Mesenchymal stem cell (in vitro differentiated cells and primary cell): ENCODE results near the gene ABHD17C.
A peak's percentile ranks its signal among the peaks of the same experiment; 100 is the strongest.

Experiments used
- DNase-seq: peaks from one replicate; pipeline ENCODE4 v3.0.0-alpha.2; 2013
- H2AFZ ChIP-seq: one replicate; pipeline ENCODE4 v1.6.1; 2013; ENCODE audit warnings: low read depth, mild to moderate bottlenecking, control low read depth, inconsistent platforms, low read length, moderate library complexity
- H2AK5ac ChIP-seq: 2 replicates; pipeline ENCODE4 v1.6.1; 2013; ENCODE audit warnings: low read length, moderate library complexity, mild to moderate bottlenecking, inconsistent platforms; ENCODE audit not compliant: severe bottlenecking
- H2BK120ac ChIP-seq: one replicate; pipeline ENCODE4 v1.6.1; 2013; ENCODE audit warnings: low read depth, mild to moderate bottlenecking, inconsistent platforms, low read length, moderate library complexity
- H2BK12ac ChIP-seq, 2 experiments: one replicate each; pipeline ENCODE4 v1.6.1; 2013; ENCODE audit warnings: inconsistent platforms in 2 of 2, low read length in 2 of 2, mild to moderate bottlenecking in 2 of 2, moderate library complexity in 2 of 2, control low read depth in 1 of 2
- H2BK15ac ChIP-seq: one replicate; pipeline ENCODE4 v1.6.1; 2013; ENCODE audit warnings: mild to moderate bottlenecking, low read depth, inconsistent platforms; ENCODE audit not compliant: poor library complexity, severe bottlenecking
- H2BK5ac ChIP-seq: 2 replicates; pipeline ENCODE4 v1.6.1; 2013; ENCODE audit warnings: low read depth, mild to moderate bottlenecking, low read length, control low read depth, inconsistent platforms; ENCODE audit not compliant: poor library complexity, severe bottlenecking
- H3K14ac ChIP-seq, 2 experiments: one replicate each; pipeline ENCODE4 v1.6.1; 2013; ENCODE audit warnings: inconsistent platforms in 2 of 2, low read length in 2 of 2, control low read depth in 1 of 2, mild to moderate bottlenecking in 1 of 2, moderate library complexity in 1 of 2
- H3K18ac ChIP-seq, 2 experiments: one replicate each; pipeline ENCODE4 v1.6.1; 2013; ENCODE audit warnings: inconsistent platforms in 2 of 2, low read length in 2 of 2, control low read depth in 1 of 2, low read depth in 1 of 2, mild to moderate bottlenecking in 1 of 2
- H3K23ac ChIP-seq, 2 experiments: one replicate each; pipeline ENCODE4 v1.6.1; 2013; ENCODE audit warnings: inconsistent platforms in 2 of 2, low read length in 2 of 2, mild to moderate bottlenecking in 2 of 2, moderate library complexity in 2 of 2, control low read depth in 1 of 2
- H3K27ac ChIP-seq: 2 replicates; pipeline ENCODE4 v1.5.1; 2013; ENCODE audit warnings: mild to moderate bottlenecking, moderate library complexity, low read length, control low read depth, inconsistent platforms; ENCODE audit not compliant: poor library complexity, severe bottlenecking
- H3K27me3 ChIP-seq, 2 experiments: 2 replicates each; pipeline versions ENCODE4 v1.6.1 to v1.7.0; 2013; ENCODE audit warnings: low read length in 2 of 2, mild to moderate bottlenecking in 2 of 2, moderate library complexity in 2 of 2, control low read depth in 1 of 2, inconsistent platforms in 1 of 2; ENCODE audit not compliant: control insufficient read depth in 1 of 2, insufficient read depth in 1 of 2
- H3K36me3 ChIP-seq, 2 experiments: 2 replicates each; pipeline versions ENCODE4 v1.6.1 to v1.7.0; 2013; ENCODE audit warnings: low read length in 2 of 2, control low read depth in 1 of 2, inconsistent platforms in 1 of 2, low read depth in 1 of 2, mild to moderate bottlenecking in 1 of 2; ENCODE audit not compliant: insufficient read depth in 2 of 2, control insufficient read depth in 1 of 2
- H3K4ac ChIP-seq, 2 experiments: one replicate each; pipeline ENCODE4 v1.6.1; 2013; ENCODE audit warnings: inconsistent platforms in 2 of 2, low read length in 2 of 2, mild to moderate bottlenecking in 2 of 2, moderate library complexity in 2 of 2, control low read depth in 1 of 2, low read depth in 1 of 2
- H3K4me1 ChIP-seq: 2 replicates; pipeline ENCODE4 v1.6.1; 2013; ENCODE audit warnings: low read depth, low read length, control low read depth; ENCODE audit not compliant: control insufficient read depth, insufficient read depth
- H3K4me2 ChIP-seq: 2 replicates; pipeline ENCODE4 v1.6.1; 2013; ENCODE audit warnings: low read length, mild to moderate bottlenecking, inconsistent platforms; ENCODE audit not compliant: poor library complexity, severe bottlenecking
- H3K4me3 ChIP-seq, 2 experiments: 2 replicates each; pipeline versions ENCODE4 v1.5.1 to v1.7.0; 2013; ENCODE audit warnings: low read length in 2 of 2, mild to moderate bottlenecking in 2 of 2, control low read depth in 1 of 2, low read depth in 1 of 2; ENCODE audit not compliant: insufficient read depth in 1 of 2
- H3K79me1 ChIP-seq: replicated peaks from 2 replicates; pipeline ENCODE4 v1.6.1; 2013; ENCODE audit warnings: mild to moderate bottlenecking, control low read depth, low read length, inconsistent platforms; ENCODE audit not compliant: poor library complexity, severe bottlenecking
- H3K9ac ChIP-seq: 2 replicates; pipeline ENCODE4 v1.7.0; 2013; ENCODE audit warnings: mild to moderate bottlenecking, low read length, moderate library complexity
- H3K9me3 ChIP-seq: 2 replicates; pipeline ENCODE4 v1.7.0; 2013; ENCODE audit warnings: mild to moderate bottlenecking, low read length; ENCODE audit not compliant: control insufficient read depth
- H4K8ac ChIP-seq: one replicate; pipeline ENCODE4 v1.6.1; 2013; ENCODE audit warnings: inconsistent platforms, mild to moderate bottlenecking, low read length, moderate library complexity
- H4K91ac ChIP-seq: one replicate; pipeline ENCODE4 v1.6.1; 2013; ENCODE audit warnings: mild to moderate bottlenecking, low read length, inconsistent platforms
- WGBS: methylation state at CpG from one replicate; pipeline ENCODE4 v1.1.7; 2013; ENCODE audit warnings: mixed read lengths; 5-methylcytosine and 5-hydroxymethylcytosine counted together

Gene ABHD17C

GRCh38 chr15:80689294-80689693 lies 5.8 kb upstream of the ABHD17C start:
- H2BK12ac ChIP-seq = no peak overlapping the region
- H2AFZ ChIP-seq = no peak overlapping the region
- no peak overlapping the region for H3K14ac ChIP-seq
- no peaks in the 10 kb centered on the region for H3K36me3 ChIP-seq
- H3K23ac ChIP-seq = no peak overlapping the region
- H2BK15ac ChIP-seq = no peak overlapping the region
- H3K4me2 ChIP-seq = no peak overlapping the region
- peaks cover 0 to 4% of the 10 kb centered on the region in 2 experiments for H3K27me3 ChIP-seq
- H3K27ac ChIP-seq = no peak overlapping the region
- no peaks in the 10 kb centered on the region for H3K4me1 ChIP-seq
- H4K8ac ChIP-seq = no peak overlapping the region
- no peak overlapping the region for H2BK120ac ChIP-seq
- H3K18ac ChIP-seq = no peak overlapping the region
- no peak overlapping the region for H2BK5ac ChIP-seq
- H4K91ac ChIP-seq = no peak overlapping the region
- H3K9ac ChIP-seq = no peak overlapping the region
- DNase-seq = no peak
- no peaks in the 10 kb centered on the region for H3K9me3 ChIP-seq
- no peaks in the 10 kb centered on the region for H3K79me1 ChIP-seq
- no peak overlapping the region for H3K4ac ChIP-seq
- no peak overlapping the region for H2AK5ac ChIP-seq
- no peak overlapping the region for H3K4me3 ChIP-seq

- no peak overlapping the region for H3K4ac ChIP-seq
- no peak overlapping the region for H3K9ac ChIP-seq
- H4K8ac ChIP-seq = no peak overlapping the region
- H3K23ac ChIP-seq = no peak overlapping the region
- H2BK120ac ChIP-seq = no peak overlapping the region
- H2BK5ac ChIP-seq = no peak overlapping the region
- no peak overlapping the region for H3K27ac ChIP-seq
- 63% methylated on average over 4 of the region's 5 CpGs for WGBS
- no peak overlapping the region for H2BK15ac ChIP-seq
- no peaks in the 10 kb centered on the region for H3K4me1 ChIP-seq
- no peak overlapping the region for H3K18ac ChIP-seq
- no peaks in the 10 kb centered on the region for H3K79me1 ChIP-seq
- H2AFZ ChIP-seq = no peak overlapping the region
- no peak for DNase-seq
- no peak overlapping the region for H2BK12ac ChIP-seq
- peaks cover 0 to 4% of the 10 kb centered on the region in 2 experiments for H3K27me3 ChIP-seq
- H3K4me3 ChIP-seq = no peak overlapping the region
- H4K91ac ChIP-seq = no peak overlapping the region
- no peak overlapping the region for H3K14ac ChIP-seq
- no peaks in the 10 kb centered on the region for H3K9me3 ChIP-seq
- H3K36me3 ChIP-seq = no peaks in the 10 kb centered on the region
- H3K4me2 ChIP-seq = no peak overlapping the region
- H2AK5ac ChIP-seq = no peak overlapping the region
Measured at GRCh38 chr15:80689716-80690115, 5.4 kb upstream of the ABHD17C start.

GRCh38 chr15:80691575-80691974 lies 3.5 kb upstream of the ABHD17C start:
- peaks cover 7% of the 10 kb centered on the region for H3K4me1 ChIP-seq
- no peak overlapping the region for H3K23ac ChIP-seq
- no peak overlapping the region for H4K8ac ChIP-seq
- DNase-seq = no peak
- no peak overlapping the region for H2BK15ac ChIP-seq
- no peak overlapping the region for H3K27ac ChIP-seq
- no peak overlapping the region for H2BK120ac ChIP-seq
- H3K4ac ChIP-seq = no peak overlapping the region
- H3K4me3 ChIP-seq = no peak overlapping the region
- no peak overlapping the region for H2AFZ ChIP-seq
- H3K79me1 ChIP-seq = peaks cover 6% of the 10 kb centered on the region
- no peak overlapping the region for H3K14ac ChIP-seq
- H3K36me3 ChIP-seq = no peaks in the 10 kb centered on the region
- no peak overlapping the region for H3K9ac ChIP-seq
- 95% methylated on average over 3 of the region's 3 CpGs for WGBS
- H3K4me2 ChIP-seq = no peak overlapping the region
- no peak overlapping the region for H2BK12ac ChIP-seq
- H3K9me3 ChIP-seq = no peaks in the 10 kb centered on the region
- no peak overlapping the region for H2AK5ac ChIP-seq
- no peak overlapping the region for H4K91ac ChIP-seq
- H2BK5ac ChIP-seq = no peak overlapping the region
- no peak overlapping the region for H3K18ac ChIP-seq
- no peaks in the 10 kb centered on the region for H3K27me3 ChIP-seq

DNA sequence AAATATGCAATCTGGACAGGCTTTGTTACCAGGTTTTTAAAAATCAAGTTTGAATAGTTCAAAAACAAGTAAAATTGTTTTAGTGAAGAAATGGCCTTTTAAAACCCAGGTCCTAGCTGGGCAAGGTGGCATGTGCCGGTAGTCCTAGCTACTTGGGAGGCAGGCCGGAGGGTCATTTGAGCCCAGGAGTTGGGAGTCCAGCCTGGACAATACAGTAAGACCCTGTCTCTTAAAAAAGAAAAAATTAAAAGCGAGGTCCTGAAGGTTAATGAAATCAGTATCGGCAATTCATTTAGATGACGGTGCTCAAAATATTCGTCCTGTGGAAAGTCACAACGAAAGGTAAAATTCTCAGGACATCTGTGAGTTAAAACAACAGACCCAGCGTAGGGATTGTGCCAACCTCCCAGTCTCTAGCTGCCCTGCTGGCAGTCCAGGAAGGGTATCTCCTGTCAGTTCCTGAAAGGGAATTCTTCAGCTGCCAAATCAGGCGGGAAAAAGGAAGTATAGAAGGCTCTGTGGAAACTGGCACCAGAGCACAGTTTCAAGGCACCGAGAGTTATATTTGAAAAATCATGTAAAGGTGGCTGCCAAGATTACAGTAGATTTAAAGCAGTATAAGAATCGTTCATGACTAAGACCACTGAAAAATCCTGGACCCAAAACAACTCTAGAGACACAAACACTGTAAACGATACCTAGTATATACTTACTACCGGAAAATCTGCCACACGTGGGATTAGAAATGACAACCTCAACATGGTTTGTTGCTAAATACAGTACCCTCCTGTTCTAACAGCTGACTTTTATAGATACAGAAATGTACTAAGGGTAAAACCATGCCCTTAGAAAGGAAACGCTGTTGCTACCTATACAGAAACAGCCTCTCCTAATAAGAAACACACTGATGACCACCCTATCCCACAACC lies 1.2 kb upstream of the ABHD17C start:
- peak overlapping the region in 1 of 2 experiments; percentile 71 for H3K18ac ChIP-seq
- 84% methylated on average over 15 of the region's 15 CpGs for WGBS
- H3K4me3 ChIP-seq = peak overlapping the region; percentile 76 to 83
- peak overlapping the region; percentile 59 for H2AFZ ChIP-seq
- H2BK120ac ChIP-seq = no peak overlapping the region
- peaks cover 0 to 5% of the 10 kb centered on the region in 2 experiments for H3K36me3 ChIP-seq
- peak overlapping the region; percentile 85 for H3K9ac ChIP-seq
- H3K23ac ChIP-seq = no peak overlapping the region
- peak; percentile 35 for DNase-seq
- H3K9me3 ChIP-seq = no peaks in the 10 kb centered on the region
- peak overlapping the region in 1 of 2 experiments; percentile 76 for H3K4ac ChIP-seq
- H2BK15ac ChIP-seq = no peak overlapping the region
- H3K27me3 ChIP-seq = no peaks in the 10 kb centered on the region
- no peak overlapping the region for H2BK12ac ChIP-seq
- H3K4me2 ChIP-seq = peak overlapping the region; percentile 88
- no peak overlapping the region for H3K27ac ChIP-seq
- H2BK5ac ChIP-seq = no peak overlapping the region
- no peak overlapping the region for H4K91ac ChIP-seq
- H2AK5ac ChIP-seq = no peak overlapping the region
- no peak overlapping the region for H3K14ac ChIP-seq
- peaks cover 9% of the 10 kb centered on the region for H3K4me1 ChIP-seq
- peaks cover 17% of the 10 kb centered on the region for H3K79me1 ChIP-seq
- no peak overlapping the region for H4K8ac ChIP-seq
